NCI-H1092 (cell line): Measurements from ENCODE around the gene NT5C2.
A peak's percentile ranks its signal among the peaks of the same experiment; 100 is the strongest.
"Not testable (repeated sequence)": the region's sequence is repeated elsewhere in the genome, so short reads cannot be mapped to it uniquely, and the experiment has no call there.

Source experiments
- DNase-seq: peaks from one replicate; lab custom pipeline; 2025; lab: John Stamatoyannopoulos, UW

Gene NT5C2

DNA sequence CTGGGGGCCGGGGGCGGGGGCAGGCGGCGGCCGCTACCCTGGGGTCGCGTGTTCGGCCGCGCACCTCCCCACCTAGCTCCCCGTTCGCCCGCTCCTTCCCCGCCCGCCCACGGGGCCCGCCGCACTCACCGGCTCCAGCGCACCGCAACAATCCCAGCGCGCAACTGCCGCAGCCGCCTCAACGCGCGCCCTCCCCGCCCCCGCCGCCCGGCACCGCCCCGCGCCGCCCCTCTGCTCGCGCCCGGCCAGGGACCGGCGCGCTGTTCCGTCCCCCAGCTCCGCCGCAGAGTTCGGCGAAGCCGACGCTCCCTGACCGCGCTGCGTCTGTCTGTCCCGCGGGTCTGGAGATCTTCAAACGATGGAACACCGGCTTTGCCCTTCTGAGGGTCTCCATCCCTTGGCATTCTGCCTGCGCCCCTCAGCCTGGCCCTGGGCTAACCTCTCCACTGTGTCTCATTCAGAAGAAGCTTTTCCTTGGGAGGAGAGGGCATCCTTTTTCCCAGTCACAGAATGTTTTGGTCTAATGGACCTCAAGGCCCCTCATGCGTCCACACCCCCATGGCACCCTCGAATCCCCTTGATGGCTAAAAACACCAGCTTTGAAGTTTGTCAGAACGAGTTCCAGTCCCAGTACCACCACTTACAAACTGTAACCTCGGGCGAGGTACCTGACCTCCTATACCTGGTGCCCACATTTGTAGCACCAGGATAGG is at the start of gene NT5C2:
Gene NT5C2 (minus strand): TSS at position 166 of the 713 bp plus-strand sequence. CDS start 18,314 bp downstream, outside the sequence.
- peak; percentile 27 for DNase-seq

DNA sequence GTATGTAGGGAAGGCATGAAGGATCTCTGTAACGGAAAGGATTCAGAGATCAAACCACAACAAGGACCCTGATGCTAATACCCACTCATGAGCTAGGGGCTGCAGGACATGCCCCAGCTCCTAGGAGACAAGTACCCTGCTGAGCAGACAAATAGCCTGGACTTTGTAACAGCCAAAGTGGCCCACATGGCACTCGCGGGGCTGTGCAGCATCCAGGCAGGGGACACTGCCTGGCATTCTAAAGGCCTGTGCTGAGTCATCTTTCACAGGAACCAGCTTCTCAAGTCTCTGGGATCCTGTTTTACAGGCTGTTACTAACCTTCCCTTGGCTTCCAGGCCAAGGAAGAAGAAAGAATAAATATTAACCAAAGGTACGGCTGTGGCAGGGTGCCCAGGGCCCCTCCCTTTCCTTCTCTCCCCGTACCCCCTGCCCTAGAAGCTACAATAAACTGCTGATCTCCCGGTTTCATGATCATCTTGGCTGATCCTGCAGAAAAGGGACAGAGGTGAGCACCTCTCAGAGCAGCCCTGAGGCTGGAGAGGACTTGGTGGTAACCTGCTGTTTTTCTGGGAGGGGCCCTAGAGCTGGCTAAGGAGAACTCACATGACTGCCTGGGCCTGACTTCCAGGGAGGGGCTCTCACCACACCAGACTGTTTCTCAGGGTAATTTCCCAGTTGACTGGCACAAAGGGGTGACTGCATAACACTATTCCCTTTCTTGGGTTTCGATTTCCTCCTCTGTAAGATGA is 48.4 kb upstream of the NT5C2 start:
- DNase-seq = no peak

DNA sequence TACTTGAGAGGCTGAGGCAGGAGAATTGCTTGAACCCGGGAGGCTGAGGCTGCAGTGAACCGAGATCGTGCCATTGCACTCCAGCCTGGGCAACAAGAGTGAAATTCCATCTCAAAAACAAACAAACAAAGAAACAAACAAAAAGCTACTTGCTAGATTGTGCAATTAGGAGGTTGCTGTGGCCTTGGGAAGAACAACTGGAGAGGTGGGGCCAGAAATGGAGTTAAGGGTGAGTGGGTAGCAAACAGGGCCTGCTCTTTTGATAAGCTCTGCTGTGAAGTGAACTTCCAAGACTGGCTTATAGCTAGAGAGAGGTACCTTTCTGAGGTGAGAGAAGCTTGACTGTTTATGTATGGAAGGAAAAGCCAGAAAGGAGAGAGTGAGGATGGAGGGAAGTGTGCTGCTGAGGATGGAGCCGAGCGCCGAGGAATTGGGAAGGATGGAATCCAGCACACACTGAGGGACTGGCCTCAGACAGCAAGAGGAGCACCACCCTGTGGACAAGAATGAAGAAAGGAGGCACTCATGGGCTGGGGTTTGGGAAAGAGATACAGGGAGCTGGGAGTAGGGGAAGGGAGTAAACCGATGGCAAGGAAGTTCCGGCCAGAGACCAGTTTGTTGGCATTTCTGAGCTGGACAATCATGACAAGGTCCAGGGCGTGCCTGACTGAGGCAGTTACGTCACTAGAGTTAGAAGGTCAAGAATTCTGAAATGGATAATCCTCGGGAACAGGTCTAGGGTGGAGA is 45.6 kb upstream of the NT5C2 start:
- no peak for DNase-seq

DNA sequence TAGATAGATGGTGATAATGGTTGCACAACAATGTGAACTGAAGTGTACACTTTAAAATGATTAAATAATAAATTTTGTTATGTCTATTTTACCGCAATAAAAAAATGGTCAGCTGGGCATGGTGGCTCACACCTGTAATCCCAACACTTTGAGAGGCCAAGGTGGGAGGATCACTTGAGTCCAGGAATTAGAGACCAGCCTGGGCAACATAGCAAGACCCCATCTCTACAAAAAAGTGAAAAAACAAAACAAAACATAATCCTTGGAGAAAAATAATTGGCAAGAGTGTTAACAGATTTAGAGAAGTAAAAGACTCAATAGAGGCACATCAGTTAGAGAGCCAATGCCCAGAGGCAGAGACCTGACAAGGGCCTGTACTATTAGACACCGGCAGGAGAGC is 42.7 kb upstream of the NT5C2 start:
- DNase-seq = no peak

DNA sequence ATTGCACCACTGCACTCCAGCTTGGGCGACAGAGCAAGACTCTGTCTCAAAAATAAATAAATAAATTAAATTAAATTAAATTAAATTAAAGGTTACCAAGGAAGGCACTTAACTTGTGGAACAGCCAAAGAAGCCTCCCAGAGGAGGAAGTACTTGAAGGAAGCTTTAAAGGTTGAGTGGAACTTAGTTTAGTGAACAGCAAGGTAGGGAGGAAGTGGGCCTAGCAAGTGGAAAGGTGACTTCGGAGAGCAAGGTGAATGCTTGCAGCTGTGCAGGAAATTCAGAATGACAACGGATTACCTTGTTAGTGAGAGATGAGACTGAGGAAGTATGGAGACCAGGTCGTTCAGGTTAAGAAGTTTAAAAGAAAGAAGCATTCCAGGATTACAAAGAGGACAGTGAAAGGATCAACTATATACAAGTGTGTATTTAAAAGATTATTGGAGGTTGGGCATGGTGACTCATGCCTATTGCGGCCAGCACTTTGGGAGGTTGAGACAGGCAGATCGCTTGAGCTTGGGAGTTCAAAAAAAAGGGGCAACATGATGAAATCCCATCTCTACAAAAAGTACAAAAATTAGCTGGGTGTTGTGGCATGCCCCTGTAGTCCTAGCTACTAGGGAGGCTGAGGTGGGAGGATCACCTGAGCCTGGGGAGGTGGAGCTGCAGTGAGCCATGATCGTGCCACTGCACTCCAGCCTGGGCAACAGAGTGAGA is 39.9 kb upstream of the NT5C2 start:
- DNase-seq = no peak

DNA sequence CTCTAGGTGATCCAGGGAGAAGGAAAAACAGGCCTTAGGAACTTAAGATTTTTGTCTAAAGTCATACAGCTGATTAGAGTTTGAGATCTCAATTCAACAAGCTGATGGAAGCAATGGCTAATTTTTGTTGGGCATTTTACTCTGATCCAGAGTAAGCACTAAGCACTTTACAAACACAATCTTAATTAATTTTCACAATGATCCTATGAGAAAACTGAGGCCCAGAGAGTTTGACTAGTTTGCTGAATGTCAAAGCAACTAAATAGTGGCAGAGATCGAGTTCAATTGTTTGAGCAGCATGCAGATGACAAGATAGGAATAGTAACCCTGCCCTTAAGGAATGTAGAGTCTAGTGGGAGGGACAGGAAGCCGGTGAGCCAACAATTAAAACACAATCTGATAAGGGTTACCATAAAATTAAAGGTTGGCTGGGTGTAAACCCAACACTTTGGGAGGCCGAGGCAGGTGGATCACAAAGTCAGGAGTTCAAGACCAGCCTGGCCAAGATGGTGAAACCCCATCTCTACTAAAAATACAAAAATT is 39.1 kb upstream of the NT5C2 start:
- no peak for DNase-seq

DNA sequence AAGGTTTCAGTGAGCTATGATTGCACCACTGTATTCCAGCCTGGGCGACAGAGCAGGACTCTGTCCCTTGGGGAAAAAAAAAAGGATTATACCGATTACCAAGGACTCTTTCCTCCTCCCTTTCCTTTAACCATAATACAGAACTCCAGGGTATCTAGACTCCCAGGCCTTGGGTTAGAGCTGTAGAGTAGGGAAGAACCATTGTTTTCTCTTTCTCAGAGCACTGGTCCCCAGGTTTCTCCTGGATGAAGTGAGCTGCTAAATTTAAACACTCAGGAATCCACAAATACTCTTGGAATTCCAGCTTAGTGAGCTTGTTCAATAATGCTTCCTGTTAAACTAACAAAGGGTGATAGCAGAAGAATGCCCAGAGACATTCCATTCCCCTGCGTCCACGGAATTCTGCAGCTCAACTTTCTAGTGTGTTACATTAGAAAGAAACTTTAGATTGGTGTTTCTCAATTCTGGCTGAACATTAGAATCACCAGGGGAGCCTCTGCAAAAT is 38.0 kb upstream of the NT5C2 start:
- no peak for DNase-seq

DNA sequence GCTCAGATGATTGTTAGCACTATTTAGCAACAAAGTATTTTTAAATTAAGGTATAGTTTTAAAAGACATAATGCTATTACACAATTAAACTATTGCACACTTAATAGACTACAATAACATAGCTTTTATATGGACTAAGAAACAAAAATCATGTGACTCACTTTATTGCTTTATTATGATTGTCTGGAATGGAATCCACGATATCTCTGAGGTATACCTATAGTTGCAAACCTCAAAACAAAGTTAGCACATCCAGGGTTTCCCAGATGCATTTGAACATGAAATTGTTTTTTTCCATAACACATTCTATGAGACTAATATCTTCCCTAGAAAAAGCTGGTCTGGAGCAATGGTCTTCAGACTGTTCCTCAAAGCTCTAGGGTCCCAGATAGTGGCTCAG is 34.3 kb upstream of the NT5C2 start:
- DNase-seq = no peak

DNA sequence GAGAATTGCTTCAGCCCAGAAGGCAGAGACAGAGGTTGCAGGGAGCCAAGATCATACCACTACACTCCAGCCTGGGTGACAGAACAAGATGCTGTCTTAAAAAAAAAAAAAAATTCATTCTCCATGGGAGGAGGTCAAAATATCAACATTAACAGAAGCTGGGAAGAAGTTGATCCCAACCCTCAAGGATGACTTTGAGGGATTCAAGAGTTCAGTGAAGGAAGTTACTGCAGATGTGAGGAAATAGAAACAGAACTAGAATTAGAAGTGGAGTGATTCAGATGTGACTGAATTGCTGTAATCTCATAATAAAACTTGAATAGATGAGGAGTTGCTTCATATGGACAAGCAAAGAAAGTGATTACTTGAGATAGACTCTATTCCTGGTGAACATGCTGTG is 32.9 kb upstream of the NT5C2 start:
- DNase-seq = no peak

DNA sequence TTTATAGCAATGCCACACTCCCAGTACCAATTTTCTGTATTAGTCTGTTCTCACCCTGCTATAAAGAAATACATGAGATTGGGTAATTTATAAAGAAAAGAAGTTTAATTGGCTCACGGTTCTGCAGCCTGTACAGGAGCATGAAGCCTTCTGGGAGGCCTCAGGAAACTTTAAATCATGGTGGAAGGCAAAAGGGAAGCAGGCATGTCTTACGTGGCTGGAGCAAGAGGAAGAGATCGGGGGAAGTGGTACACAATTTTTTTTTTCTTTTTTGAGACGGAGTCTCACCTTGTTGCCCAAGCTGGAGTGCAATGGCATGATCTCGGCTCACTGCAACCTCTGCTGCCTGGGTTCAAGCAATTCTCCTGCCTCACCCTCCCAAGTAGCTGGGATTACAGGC is 31.6 kb upstream of the NT5C2 start:
- DNase-seq = not testable (repeated sequence)

DNA sequence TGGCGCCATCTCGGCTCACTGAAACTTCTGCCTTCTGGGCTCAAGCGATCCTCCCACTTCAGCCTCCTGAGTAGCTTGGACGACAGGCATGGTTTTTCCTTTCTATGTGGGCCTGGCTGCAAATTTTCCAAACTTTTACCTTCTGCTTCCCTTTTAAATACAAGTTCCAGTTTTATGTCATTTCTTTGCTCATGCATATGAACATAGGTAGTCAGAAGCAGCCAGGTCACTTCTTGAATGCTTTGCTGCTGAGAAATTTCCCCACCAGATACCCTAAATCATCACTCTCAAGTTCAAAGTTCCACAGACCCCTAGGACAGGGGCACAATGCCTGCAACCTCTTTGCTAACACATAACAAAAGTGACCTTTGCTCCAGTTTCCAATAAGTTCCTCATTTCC is 31.1 kb upstream of the NT5C2 start:
- no peak for DNase-seq

DNA sequence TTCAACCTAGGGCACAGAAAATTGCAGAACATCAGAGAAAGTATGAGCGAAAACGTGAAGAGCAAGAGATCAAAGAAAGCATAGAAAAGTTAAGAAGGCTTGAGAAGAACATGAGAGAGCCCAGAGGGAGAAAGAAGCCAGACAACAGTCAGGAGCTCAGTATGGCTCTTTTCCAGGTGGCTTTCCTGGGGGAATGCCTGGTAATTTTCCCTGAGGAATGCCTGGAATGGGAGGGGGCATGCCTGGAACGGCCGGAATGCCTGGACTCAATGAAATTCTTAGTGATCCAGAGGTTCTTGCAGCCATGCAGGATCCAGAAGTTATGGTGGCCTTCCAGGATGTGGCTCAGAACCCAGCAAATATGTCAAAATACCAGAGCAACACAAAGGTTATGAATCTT is 23.3 kb upstream of the NT5C2 start:
- not testable (repeated sequence) for DNase-seq

DNA sequence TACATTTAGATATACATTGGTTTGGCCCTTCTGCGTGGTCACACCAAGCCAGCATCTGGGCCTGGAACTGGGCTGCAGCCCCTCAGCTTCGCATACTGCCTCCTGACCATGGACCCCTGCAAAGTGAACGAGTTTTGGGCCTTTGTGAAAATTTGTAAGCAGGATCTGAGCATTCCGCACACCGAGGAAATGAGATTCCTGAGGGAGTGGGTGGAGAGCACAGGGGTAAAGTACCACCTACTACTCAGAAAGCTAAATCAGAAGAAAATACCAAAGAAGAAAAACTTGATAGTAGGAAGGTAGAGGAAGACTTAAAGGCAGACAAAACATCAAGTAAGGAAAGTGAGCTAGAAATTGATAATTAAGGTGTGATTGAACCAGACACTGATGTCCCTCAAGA is 22.5 kb upstream of the NT5C2 start:
- DNase-seq = no peak

DNA sequence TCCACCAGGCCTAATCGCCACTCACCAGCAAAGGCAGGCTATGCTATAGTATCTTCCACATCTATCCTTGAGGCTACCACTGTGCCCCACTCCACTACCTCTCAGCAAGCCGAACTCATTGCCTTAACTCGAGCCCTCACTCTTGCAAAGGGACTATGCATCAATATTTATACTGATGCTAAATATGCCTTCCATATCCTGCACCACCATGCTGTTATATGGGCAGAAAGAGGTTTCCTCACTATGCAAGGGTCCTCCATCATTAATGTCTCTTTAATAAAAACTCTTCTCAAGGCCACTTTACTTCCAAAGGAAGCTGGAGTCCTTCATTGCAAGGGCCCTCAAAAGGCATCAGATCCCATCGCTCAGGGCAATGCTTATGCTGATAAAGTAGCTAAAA is 17.2 kb upstream of the NT5C2 start:
- DNase-seq = not testable (repeated sequence)

DNA sequence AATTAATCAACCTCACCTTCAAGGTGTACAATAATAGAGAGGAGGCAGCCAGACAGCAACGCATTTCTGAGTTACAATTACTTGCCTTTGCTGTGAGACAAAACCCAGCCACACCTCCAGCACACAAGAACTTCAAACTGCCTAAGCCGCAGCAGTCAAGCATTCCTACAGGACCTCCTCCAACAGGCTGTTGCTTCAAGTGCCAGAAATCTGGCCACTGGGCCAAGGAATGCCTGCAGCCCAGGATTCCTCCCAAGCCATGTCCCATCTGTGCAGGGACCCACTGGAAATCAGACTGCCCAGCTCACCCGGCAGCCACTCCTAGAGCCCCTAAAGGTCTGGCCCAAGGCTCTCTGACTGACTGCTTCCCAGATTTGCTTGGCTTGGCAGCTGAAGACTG is 14.6 kb upstream of the NT5C2 start:
- DNase-seq = not testable (repeated sequence)

DNA sequence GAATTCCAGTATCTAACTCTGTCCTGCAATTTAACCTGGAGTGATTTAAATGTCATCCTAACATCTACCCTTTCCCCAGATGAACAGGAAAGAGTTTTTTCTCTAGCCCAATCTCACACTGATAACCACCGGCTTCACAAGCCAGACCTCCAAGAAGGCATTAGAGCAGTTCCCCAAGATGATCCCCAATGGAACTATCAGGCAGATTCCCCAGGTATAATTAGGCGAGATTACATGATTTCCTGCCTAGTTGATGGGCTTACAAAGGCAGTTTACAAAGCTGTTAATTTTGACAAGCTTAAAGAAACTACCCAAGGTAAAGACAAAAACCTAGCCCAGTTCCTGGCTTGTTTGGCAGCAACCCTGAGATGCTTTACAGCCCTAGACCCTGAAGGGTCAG is 14.1 kb upstream of the NT5C2 start:
- no peak for DNase-seq

DNA sequence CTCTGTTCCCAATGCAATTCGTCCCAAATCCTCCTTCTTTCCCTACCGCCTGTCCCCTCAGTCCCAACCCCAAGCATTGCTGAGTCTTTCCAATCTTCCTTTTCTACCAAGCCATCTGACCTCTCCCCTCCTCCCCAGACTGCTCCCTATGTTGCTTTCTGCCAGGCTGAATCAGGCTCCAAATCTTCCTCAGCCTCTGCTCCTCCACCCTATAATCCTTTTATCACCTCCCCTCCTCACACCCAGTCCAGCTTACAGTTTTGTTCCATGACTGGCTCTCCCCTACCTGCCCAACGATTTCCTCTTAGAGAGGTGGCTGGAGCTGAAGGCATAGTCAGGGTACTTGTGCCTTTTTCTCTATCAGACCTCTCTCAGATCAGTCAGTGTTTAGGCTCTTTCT is 13.6 kb upstream of the NT5C2 start:
- DNase-seq = not testable (repeated sequence)

DNA sequence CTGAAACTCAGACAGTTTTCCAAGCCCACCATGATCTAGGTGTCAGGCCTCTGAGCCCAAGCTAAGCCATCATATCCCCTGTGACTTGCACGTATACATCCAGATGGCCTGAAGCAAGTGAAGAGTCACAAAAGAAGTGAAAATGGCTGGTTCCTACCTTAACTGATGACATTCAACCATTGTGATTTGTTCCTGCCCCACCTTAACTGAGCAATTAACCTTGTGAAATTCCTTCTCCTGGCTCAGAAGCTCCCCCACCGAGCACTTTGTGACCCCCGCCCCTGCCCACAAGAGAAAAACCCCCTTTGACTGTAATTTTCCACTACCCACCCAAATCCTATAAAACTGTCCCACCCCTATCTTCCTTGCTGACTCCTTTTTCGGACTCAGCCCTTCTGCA is 12.3 kb upstream of the NT5C2 start:
- not testable (repeated sequence) for DNase-seq

DNA sequence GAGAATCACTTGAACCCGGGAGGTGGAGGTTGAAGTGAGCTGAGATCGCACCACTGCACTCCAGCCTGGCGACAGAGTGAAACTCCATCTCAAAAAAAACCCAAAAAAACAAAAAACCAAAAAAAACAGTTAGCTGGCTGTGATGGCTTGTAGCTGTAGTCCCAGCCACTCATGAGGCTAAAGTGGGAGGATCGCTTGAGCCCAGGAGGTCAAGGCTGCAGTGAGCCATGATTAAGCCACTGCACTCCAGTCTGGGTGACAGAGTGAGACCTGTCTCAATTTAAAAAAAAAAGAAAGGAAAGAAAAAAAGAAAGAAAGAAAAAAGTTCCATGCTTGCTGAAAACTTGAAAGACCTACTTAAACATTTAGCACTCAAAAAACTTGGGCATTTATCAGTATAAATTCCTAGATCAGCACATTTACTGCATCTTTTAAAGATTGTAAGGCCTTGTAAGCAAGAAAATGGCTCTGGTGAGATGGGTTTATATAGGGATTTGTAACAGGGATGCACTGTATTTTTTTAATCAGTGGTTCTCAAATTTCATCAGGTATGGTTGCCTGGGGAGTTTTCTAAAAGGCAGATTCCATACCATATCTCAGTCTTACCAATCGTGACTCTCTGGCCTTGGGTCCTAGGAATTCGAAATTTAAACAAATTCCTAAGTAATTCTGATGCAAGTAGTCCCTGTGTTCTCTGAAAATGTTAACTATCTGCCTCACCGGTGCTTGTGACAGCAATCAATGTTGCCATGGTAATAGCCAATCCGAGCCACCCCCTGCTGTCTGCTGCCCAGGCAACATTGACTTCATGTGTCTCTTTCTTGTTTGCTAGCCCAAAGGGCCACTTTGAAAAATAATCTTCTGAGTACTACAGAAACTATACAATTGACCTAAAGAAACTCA is 11.5 kb upstream of the NT5C2 start:
- no peak for DNase-seq

DNA sequence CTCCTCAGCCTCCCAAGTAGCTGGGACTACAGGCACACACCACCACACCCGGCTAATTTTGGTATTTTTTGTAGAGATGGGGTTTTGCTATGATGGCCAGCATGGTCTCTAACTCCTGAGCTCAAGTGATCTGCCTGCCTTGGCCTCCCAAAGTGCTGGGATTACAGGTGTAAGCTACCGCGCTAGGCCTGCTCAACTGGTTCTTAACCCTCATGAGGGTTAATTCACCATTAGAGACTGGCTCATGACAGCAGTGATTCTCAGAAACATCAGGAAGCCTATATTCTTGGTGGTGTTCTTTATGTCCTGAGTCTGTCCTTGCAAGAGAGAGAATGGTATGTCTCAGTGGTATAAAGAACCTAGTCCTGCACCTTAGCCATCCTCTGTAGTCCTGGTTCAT is 10.4 kb upstream of the NT5C2 start:
- no peak for DNase-seq

DNA sequence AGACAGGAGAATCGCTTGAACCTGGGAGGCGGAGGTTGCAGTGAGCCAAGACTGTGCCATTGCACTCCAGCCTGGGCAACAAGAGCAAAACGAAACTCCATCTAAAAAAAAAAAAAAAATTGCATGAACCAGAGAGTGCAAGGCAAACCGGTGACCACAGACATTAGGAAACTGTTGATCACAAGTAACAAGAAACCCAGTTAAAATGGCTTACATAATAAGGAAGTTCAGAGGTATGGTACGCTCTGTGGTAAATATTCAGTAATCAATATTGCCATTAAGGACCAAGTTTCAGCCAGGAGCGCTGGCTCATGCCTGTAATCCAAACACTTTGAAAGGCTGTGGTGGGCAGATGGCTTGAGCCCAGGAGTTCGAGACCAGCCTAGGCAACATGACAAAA is 9.2 kb upstream of the NT5C2 start:
- DNase-seq = no peak
